Measurements from ENCODE around the gene EMC6. TPM values are rescaled to one million over a fixed set of nuclear protein-coding genes. Genes with fewer than 3 reads are reported as not detected.

EMC6 gene
- total and polyA plus RNA-seq, 2 of the 13 experiments (the other 11 are each of a cell fraction or from before 2014, with no cell fraction given): 45.1 to 47.7 TPM

GRCh38 chr17:3636154-3636907, 32.3 kb upstream of the EMC6 start, which contains the start of the genes CTNS and SHPK (continued):
- TF ChIP-seq SKIL (CRISPR knock-in tag; IDR thresholded peaks at IDR 0.05; ENCODE audit: borderline replicate concordance) (peak; percentile 65), IKZF4 (CRISPR knock-in tag; IDR thresholded peaks at IDR 0.05; ENCODE audit: borderline replicate concordance, low read depth, not compliant biosample characterization) (no peak), RFXAP (CRISPR knock-in tag; IDR thresholded peaks at IDR 0.05; ENCODE audit: borderline replicate concordance) (no peak), DRAP1 (CRISPR knock-in tag; IDR thresholded peaks at IDR 0.05) (peak; percentile 71), ZNF768 (CRISPR knock-in tag; IDR thresholded peaks at IDR 0.05) (peak; percentile 52; the same call in 1 of the 2 replicates), ZNF841 (CRISPR knock-in tag; IDR thresholded peaks at IDR 0.05; ENCODE audit: borderline replicate concordance) (no peak), NFIC (IDR thresholded peaks at IDR 0.05; ENCODE audit: low read length) (no peak), RFX1 (IDR thresholded peaks at IDR 0.05) (no peak), MXD4 (CRISPR knock-in tag; IDR thresholded peaks at IDR 0.05) (peak; percentile 79; the same call in 1 of the 2 replicates), ZBTB26 (CRISPR knock-in tag; IDR thresholded peaks at IDR 0.05; ENCODE audit: borderline replicate concordance) (no peak), MZF1 (CRISPR knock-in tag; IDR thresholded peaks at IDR 0.05; ENCODE audit: borderline replicate concordance) (no peak), IRF2 (CRISPR knock-in tag; IDR thresholded peaks at IDR 0.05) (0 out of 2 replicates have a peak, but pooled peaks have one; percentile 38), PLSCR1 (CRISPR knock-in tag; IDR thresholded peaks at IDR 0.05; ENCODE audit: borderline replicate concordance) (no peak), ZNF562 (CRISPR knock-in tag; IDR thresholded peaks at IDR 0.05; ENCODE audit: borderline replicate concordance) (no peak), E2F2 (CRISPR knock-in tag; IDR thresholded peaks at IDR 0.05; ENCODE audit: borderline replicate concordance) (no peak), ZFP82 (CRISPR knock-in tag; IDR thresholded peaks at IDR 0.05; ENCODE audit: borderline replicate concordance) (0 out of 2 replicates have a peak, but pooled peaks have one; percentile 13), RBM22 (optimal IDR thresholded peaks at IDR 0.05; ENCODE audit: low read length) (no peak), HOXA9 (CRISPR knock-in tag; IDR thresholded peaks at IDR 0.05; ENCODE audit: borderline replicate concordance) (no peak), NFKBIZ (CRISPR knock-in tag; IDR thresholded peaks at IDR 0.05) (no peak), CREB3 (CRISPR knock-in tag; IDR thresholded peaks at IDR 0.05) (no peak), SMAD9 (CRISPR knock-in tag; IDR thresholded peaks at IDR 0.05) (no peak; the same call in 1 of the 2 replicates), NFKB2 (CRISPR knock-in tag; IDR thresholded peaks at IDR 0.05; ENCODE audit: borderline replicate concordance) (no peak), SP4 (CRISPR knock-in tag; IDR thresholded peaks at IDR 0.05) (peak; percentile 97)

Measured in HepG2 (cell line).